K562 (cell line): ENCODE measurements around the gene RETREG1. TPM values are rescaled to one million over a fixed set of nuclear protein-coding genes. Genes with fewer than 3 reads are reported as not detected.

Source experiments
- ATAC-seq: fragments of 200-7000 bp; cut with Tn5 transposase; 3 replicates; pipeline ENCODE4 v1.9.1; 2020; ENCODE audit warnings: moderate library complexity
- BruUV-seq: library from RNA; stranded (reverse); fragments of 400-500 nt; replicated peaks from 2 replicates; lab custom pipeline; 2021; lab: Mats Ljungman, UMichigan
- CTCF ChIA-PET: fragments of 300-600 bp; formaldehyde crosslinking; extraction: SDS; loops from one replicate; lab custom pipeline; 2021; ENCODE audit warnings: low intra/inter-chr PET ratio; lab: Yijun Ruan, JAX
- POLR2A ChIA-PET: fragments of 300-600, 350-650 bp; sonication (Branson Sonifier 250); formaldehyde crosslinking; extraction: SDS; loops from one replicate; lab custom pipeline; 2021; ENCODE audit warnings: antibody characterized with exemption, inconsistent platforms; lab: Yijun Ruan, JAX
- DNase-seq, 4 experiments: peaks; one replicate each; pipeline versions ENCODE4 v3.0.0 to v3.0.0-alpha.2; 2011 to 2018; ENCODE audit warnings: low spot score in 3 of 4, mixed read lengths in 3 of 4; ENCODE audit errors: extremely low read depth in 1 of 4
- FAIRE-seq: peaks from 2 replicates; lab custom pipeline; 2011; peaks lifted over from hg19 to GRCh38; lab: Jason Lieb, UNC
- H2AFZ ChIP-seq: 2 replicates; pipeline ENCODE4 v1.6.0; 2011; ENCODE audit warnings: low read depth, low read length, control low read depth, inconsistent platforms
- H3K27ac ChIP-seq: fragments of 200-600 bp; 3 replicates; pipeline ENCODE4 v1.8.0; 2011; ENCODE audit warnings: low read depth, mild to moderate bottlenecking, control low read depth, inconsistent platforms, low read length, moderate library complexity, mixed read lengths; ENCODE audit errors: extremely low read depth
- H3K27me3 ChIP-seq, 2 experiments: fragments of 300-600 bp in 1 of 2; 2 replicates in 1 of 2; 3 replicates in 1 of 2; pipeline versions ENCODE4 v1.6.0 to v1.8.0; 2011; ENCODE audit warnings: inconsistent platforms in 2 of 2, low read length in 2 of 2, mild to moderate bottlenecking in 1 of 2, mixed read lengths in 1 of 2, moderate library complexity in 1 of 2; ENCODE audit not compliant: control insufficient read depth in 2 of 2, insufficient read depth in 2 of 2
- H3K36me3 ChIP-seq: fragments of 300-600 bp; 3 replicates; pipeline ENCODE4 v1.8.0; 2011; ENCODE audit warnings: mild to moderate bottlenecking, low read length, inconsistent platforms; ENCODE audit not compliant: control insufficient read depth, insufficient read depth
- H3K4me1 ChIP-seq, 2 experiments: fragments of 200-600 bp in 1 of 2; replicated peaks in 1 of 2; 2 replicates in 1 of 2; 3 replicates in 1 of 2; pipeline versions ENCODE4 v1.5.1 to v1.8.0; 2011; ENCODE audit warnings: inconsistent platforms in 2 of 2, low read length in 2 of 2, mild to moderate bottlenecking in 1 of 2, mixed read lengths in 1 of 2, moderate library complexity in 1 of 2; ENCODE audit not compliant: control insufficient read depth in 2 of 2, insufficient read depth in 2 of 2
- H3K4me2 ChIP-seq: 2 replicates; pipeline ENCODE4 v1.6.1; 2011; ENCODE audit warnings: low read length, control low read depth, inconsistent platforms, mixed read lengths; ENCODE audit not compliant: insufficient read depth
- H3K4me3 ChIP-seq: fragments of 200-600 bp; sonication (generic), shearing (Covaris generic); 2 replicates; pipeline ENCODE4 v1.5.1; 2016; ENCODE audit warnings: control low read depth, inconsistent platforms
- H3K79me2 ChIP-seq: fragments of 200-600 bp; 3 replicates; pipeline ENCODE4 v1.8.0; 2011; ENCODE audit warnings: low read length, inconsistent platforms; ENCODE audit not compliant: control insufficient read depth, insufficient read depth
- H3K9ac ChIP-seq, 2 experiments: 2 replicates each; pipeline versions ENCODE4 v1.6.0 to v1.6.1; 2011; ENCODE audit warnings: low read depth in 2 of 2, low read length in 2 of 2, control low read depth in 1 of 2, inconsistent platforms in 1 of 2, mild to moderate bottlenecking in 1 of 2, mixed read lengths in 1 of 2; ENCODE audit not compliant: insufficient read depth in 1 of 2
- H3K9me1 ChIP-seq: one replicate; pipeline ENCODE4 v1.6.0; 2011; ENCODE audit warnings: inconsistent platforms, mild to moderate bottlenecking, low read length, moderate library complexity; ENCODE audit not compliant: control insufficient read depth, insufficient read depth
- H3K9me3 ChIP-seq: replicated peaks from 2 replicates; pipeline ENCODE4 v1.5.1; 2011; ENCODE audit warnings: low read depth, low read length, inconsistent platforms; ENCODE audit not compliant: control insufficient read depth, insufficient read depth
- H4K20me1 ChIP-seq: replicated peaks from 2 replicates; pipeline ENCODE4 v1.6.1; 2011; ENCODE audit warnings: low read length, inconsistent platforms, mixed read lengths; ENCODE audit not compliant: control insufficient read depth, insufficient read depth
- BRD4 ChIP-seq: fragments of 200-600 bp; sonication (generic); IDR thresholded peaks from 2 replicates; pipeline ENCODE4 v1.6.1; 2017; ENCODE audit warnings: inconsistent platforms
- CEBPG ChIP-seq, 3 experiments: fragments of 200-800 bp in 1 of 3; sonication (Bioruptor generic) in 1 of 3; sonication (generic) in 1 of 3; formaldehyde crosslinking in 1 of 3; IDR thresholded peaks in 2 of 3; conservative IDR thresholded peaks in 1 of 3; 2 replicates each; pipeline versions ENCODE4 v1.6.1 to v1.8.0; 2016 to 2022; ENCODE audit warnings: missing compliant biosample characterization in 2 of 3, missing genetic modification characterization in 2 of 3, mild to moderate bottlenecking in 1 of 3, missing genetic modification reagents in 1 of 3
- MEF2D ChIP-seq: conservative IDR thresholded peaks from 2 replicates; pipeline ENCODE4 v1.6.1; 2016; ENCODE audit warnings: low read depth, missing genetic modification characterization, missing compliant biosample characterization
- TEAD2 ChIP-seq: fragments of 450-650 bp; IDR thresholded peaks from 2 replicates; pipeline ENCODE4 v1.6.1; 2016; ENCODE audit warnings: missing genetic modification characterization, control low read depth, missing compliant biosample characterization
- THRAP3 ChIP-seq: fragments of 450-650 bp; IDR thresholded peaks from 2 replicates; pipeline ENCODE4 v1.6.1; 2016; ENCODE audit warnings: mild to moderate bottlenecking, inconsistent platforms, borderline replicate concordance
- ZNF696 ChIP-seq: fragments of 250-450 bp; sonication (Bioruptor Pico); conservative IDR thresholded peaks from 2 replicates; pipeline ENCODE4 v1.4.0; 2020; ENCODE audit warnings: mild to moderate bottlenecking, moderate library complexity
- WGBS: fragments of 100-300 bp; shearing (Covaris generic); methylation state at CpG from one replicate; pipeline ENCODE4 v1.1.6; 2016; ENCODE audit warnings: low coverage, mixed read lengths; ENCODE audit not compliant: insufficient coverage; ENCODE audit errors: missing lambda C conversion rate; 5-methylcytosine and 5-hydroxymethylcytosine counted together
- in situ Hi-C: fragments of 300-500 bp; cut with MboI; formaldehyde crosslinking; loops from 4 replicates; pipeline ENCODE4 v1.15.0; 2018; ENCODE audit warnings: inconsistent platforms, mixed read lengths
- intact Hi-C: fragments of 100-400 bp; cut with micrococcal nuclease; formaldehyde crosslinking; loops from 2 replicates; pipeline ENCODE4 v1.14.2; 2022
- polyA plus RNA-seq, 8 experiments: library from polyadenylated mRNA; depleted of rRNA in 4 of 8; stranded (reverse) in 5 of 8; unstranded in 3 of 8; fragments of >200 nt; fragmentation: Nextera tagmentation in 2 of 8; fragmentation: Illumina TruSeq in 1 of 8; extraction: Ambion mirVana in 2 of 8; extraction: Trizol in 1 of 8; gene quantifications; 2 replicates each; pipeline versions ENCODE4 v1.2.1 to v1.2.3, GENCODE V29; 2011 to 2014; ENCODE audit warnings: inconsistent platforms in 1 of 8, missing spikeins in 1 of 8
- total RNA-seq, 7 experiments: library from RNA; depleted of rRNA in 6 of 7; stranded (reverse); fragments of >200 nt in 6 of 7; fragmentation: Illumina TruSeq in 2 of 7; extraction: Trizol in 2 of 7; gene quantifications; 2 replicates each; pipeline versions ENCODE4 v1.2.1 to v1.2.3, GENCODE V29; 2011 to 2021; ENCODE audit warnings: low replicate concordance in 1 of 7
- TF ChIP-seq, protein P1 (sequence below): fragments of 250-450 bp; sonication (Bioruptor Pico); IDR thresholded peaks from 2 replicates; pipeline ENCODE4 v1.8.0; 2021; ENCODE audit warnings: mild to moderate bottlenecking, moderate library complexity
- TF ChIP-seq, protein P2 (sequence below): fragments of 250-450 bp; sonication (Bioruptor Pico); IDR thresholded peaks from 2 replicates; pipeline ENCODE4 v1.4.0; 2020; ENCODE audit warnings: mild to moderate bottlenecking, moderate library complexity

Gene RETREG1
- total and polyA plus RNA-seq, 9 of the 15 experiments (the other 6 are each of a cell fraction or from before 2014, with no cell fraction given), result 0.01 to 0.20 (median 0.08) TPM; not detected in 5

DNA sequence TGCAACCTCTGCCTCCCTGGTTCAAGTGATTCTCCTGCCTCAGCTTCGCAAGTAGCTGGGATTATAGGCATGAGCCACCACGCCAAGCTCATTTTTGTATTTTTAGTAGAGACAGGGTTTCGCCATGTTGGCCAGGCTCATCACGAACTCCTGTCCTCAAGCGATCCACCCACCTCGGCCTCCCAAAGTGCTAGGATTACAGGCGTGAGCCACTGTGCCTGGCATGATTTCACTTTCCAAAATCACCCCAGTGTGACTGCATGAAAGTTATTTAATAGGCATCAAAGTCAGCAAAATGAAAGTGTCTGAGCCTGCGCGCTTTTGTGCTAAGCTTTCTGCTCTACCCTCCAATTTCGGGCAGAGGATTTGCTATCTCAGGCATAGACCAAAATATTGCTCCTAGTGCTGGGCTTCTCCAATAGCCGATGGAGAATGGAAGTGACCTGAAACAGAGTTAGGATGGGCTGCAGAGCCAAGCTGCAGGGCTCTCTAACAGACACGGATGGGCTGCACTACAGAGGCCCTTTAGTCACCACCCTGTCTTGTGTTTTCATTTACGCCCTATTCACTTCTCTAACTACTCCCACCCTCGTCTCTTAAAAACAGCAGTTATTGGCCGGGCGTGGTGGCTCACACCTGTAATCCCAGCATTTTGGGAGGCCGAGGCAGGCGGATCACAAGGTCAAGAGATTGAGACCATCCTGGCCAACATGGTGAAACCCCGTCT, 44.3 kb downstream of the RETREG1 start:
- no peak for ATAC-seq

More for the DNA sequence above, 44.3 kb downstream of the RETREG1 start:
- H3K4me3 ChIP-seq, result no peak overlapping the region
- H2AFZ ChIP-seq, result no peak overlapping the region
- in situ Hi-C loops (no loop called here), intact Hi-C loops (no loop called here)
- no peaks in the 10 kb centered on the region for H3K36me3 ChIP-seq
- H4K20me1 ChIP-seq, result no peaks in the 10 kb centered on the region
- ChIA-PET POLR2A (no interaction called here), CTCF (no interaction called here)
- no peak overlapping the region for H3K9ac ChIP-seq
- H3K79me2 ChIP-seq, result no peaks in the 10 kb centered on the region
- no peak for DNase-seq
- H3K27ac ChIP-seq, result no peak overlapping the region
- H3K4me1 ChIP-seq, result peaks cover 0 to 2% of the 10 kb centered on the region in 2 experiments; a peak in 1 of 5 replicates
- H3K9me1 ChIP-seq, result no peaks in the 10 kb centered on the region
- H3K9me3 ChIP-seq, result no peaks in the 10 kb centered on the region
- H3K27me3 ChIP-seq, result peaks cover 0 to 4% of the 10 kb centered on the region in 2 experiments; a peak in 1 of 5 replicates
- H3K4me2 ChIP-seq, result no peak overlapping the region
- TF ChIP-seq ZNF696 (CRISPR knock-in tag), result no peak
- TF ChIP-seq, protein P1, sequence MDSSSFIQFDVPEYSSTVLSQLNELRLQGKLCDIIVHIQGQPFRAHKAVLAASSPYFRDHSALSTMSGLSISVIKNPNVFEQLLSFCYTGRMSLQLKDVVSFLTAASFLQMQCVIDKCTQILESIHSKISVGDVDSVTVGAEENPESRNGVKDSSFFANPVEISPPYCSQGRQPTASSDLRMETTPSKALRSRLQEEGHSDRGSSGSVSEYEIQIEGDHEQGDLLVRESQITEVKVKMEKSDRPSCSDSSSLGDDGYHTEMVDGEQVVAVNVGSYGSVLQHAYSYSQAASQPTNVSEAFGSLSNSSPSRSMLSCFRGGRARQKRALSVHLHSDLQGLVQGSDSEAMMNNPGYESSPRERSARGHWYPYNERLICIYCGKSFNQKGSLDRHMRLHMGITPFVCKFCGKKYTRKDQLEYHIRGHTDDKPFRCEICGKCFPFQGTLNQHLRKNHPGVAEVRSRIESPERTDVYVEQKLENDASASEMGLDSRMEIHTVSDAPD (CRISPR knock-in tag), result no peak
- TF ChIP-seq CEBPG (CRISPR knock-in tag; IDR thresholded peaks at IDR 0.05), result no peak
- TF ChIP-seq CEBPG (tag; conservative IDR thresholded peaks at IDR 0.05 in 1 of 2, IDR thresholded peaks at IDR 0.05 in 1 of 2), result no peak
- no peak for TF ChIP-seq THRAP3
- no peak for TF ChIP-seq BRD4
- no peak for TF ChIP-seq MEF2D
- TF ChIP-seq, protein P2, sequence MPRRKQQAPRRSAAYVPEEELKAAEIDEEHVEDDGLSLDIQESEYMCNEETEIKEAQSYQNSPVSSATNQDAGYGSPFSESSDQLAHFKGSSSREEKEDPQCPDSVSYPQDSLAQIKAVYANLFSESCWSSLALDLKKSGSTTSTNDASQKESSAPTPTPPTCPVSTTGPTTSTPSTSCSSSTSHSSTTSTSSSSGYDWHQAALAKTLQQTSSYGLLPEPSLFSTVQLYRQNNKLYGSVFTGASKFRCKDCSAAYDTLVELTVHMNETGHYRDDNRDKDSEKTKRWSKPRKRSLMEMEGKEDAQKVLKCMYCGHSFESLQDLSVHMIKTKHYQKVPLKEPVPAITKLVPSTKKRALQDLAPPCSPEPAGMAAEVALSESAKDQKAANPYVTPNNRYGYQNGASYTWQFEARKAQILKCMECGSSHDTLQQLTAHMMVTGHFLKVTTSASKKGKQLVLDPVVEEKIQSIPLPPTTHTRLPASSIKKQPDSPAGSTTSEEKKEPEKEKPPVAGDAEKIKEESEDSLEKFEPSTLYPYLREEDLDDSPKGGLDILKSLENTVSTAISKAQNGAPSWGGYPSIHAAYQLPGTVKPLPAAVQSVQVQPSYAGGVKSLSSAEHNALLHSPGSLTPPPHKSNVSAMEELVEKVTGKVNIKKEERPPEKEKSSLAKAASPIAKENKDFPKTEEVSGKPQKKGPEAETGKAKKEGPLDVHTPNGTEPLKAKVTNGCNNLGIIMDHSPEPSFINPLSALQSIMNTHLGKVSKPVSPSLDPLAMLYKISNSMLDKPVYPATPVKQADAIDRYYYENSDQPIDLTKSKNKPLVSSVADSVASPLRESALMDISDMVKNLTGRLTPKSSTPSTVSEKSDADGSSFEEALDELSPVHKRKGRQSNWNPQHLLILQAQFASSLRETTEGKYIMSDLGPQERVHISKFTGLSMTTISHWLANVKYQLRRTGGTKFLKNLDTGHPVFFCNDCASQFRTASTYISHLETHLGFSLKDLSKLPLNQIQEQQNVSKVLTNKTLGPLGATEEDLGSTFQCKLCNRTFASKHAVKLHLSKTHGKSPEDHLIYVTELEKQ, result no peak
- TF ChIP-seq TEAD2 (tag), result no peak
- TF ChIP-seq, all 486 proteins: peak for 0
- no peak for FAIRE-seq
- WGBS, result 5% methylated on average over 17 of the region's 19 CpGs
- no TSS peak for BruUV-seq
